Peyer's patch (tissue), 4 donors: ENCODE results near the gene FBXL2.

Experiments
- CTCF ChIP-seq, 6 experiments: fragments of 450-650 bp in 4 of 6; fragments of 200-600 bp in 2 of 6; sonication (generic) in 1 of 6; IDR thresholded peaks; one replicate each; pipeline ENCODE4 v1.5.1; 2017 to 2019; ENCODE audit warnings: antibody characterized with exemption in 6 of 6, mild to moderate bottlenecking in 3 of 6, moderate library complexity in 1 of 6
- POLR2A ChIP-seq, 2 donors: fragments of 450-650 bp; IDR thresholded peaks; one replicate each; pipeline ENCODE4 v1.5.1; 2017; ENCODE audit warnings: antibody characterized with exemption in 2 of 2, mild to moderate bottlenecking in 2 of 2, moderate library complexity in 2 of 2

- TF ChIP-seq CTCF (IDR thresholded peaks at IDR 0.05) = no peak
- TF ChIP-seq POLR2A (IDR thresholded peaks at IDR 0.05) = no peak
Observed at GRCh38 chr3:33314993-33315392, 37.8 kb downstream of the FBXL2 start.
